G401 (cell line): ENCODE measurements around the gene SRPK2. TPM values are rescaled to one million over a fixed set of nuclear protein-coding genes. Genes with fewer than 3 reads are reported as not detected.

Experiments
- DNase-seq: peaks from one replicate; pipeline ENCODE4 v3.0.0-alpha.2; 2015; ENCODE audit warnings: low spot score
- in situ Hi-C: cut with HindIII; loops from 2 replicates; pipeline ENCODE4 v1.10.0; 2016; ENCODE audit warnings: low sequenced_read_pairs, mixed read lengths
- total RNA-seq: library from RNA; depleted of rRNA; stranded (reverse); fragments of >200 nt; shearing (Covaris generic); gene quantifications from 2 replicates; pipeline ENCODE4 v1.2.3, GENCODE V29; 2014; rRNA removed

The SRPK2 gene
- total RNA-seq, 1 experiment from 2014 or later: 63.6 TPM

DNA sequence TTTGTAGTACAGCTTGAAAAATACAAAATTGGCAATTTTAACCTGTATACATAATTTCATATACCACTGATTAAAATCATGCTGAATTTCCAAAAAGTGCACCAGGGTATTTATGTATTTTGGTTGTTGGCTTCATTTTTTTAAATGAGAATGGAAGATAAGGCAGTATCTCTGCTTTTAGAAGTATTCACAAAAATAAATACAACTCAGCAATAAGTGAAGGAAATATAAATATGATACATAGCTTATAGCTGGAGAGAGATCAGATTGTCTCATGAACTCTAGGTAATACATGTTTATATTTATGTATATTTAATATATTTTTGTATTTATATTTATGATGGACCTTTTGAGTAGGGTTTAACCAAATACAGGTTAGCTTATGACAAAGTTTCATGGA lies 293.8 kb downstream of the SRPK2 start:
- in situ Hi-C loops: no loop called here
- DNase-seq: no peak

DNA sequence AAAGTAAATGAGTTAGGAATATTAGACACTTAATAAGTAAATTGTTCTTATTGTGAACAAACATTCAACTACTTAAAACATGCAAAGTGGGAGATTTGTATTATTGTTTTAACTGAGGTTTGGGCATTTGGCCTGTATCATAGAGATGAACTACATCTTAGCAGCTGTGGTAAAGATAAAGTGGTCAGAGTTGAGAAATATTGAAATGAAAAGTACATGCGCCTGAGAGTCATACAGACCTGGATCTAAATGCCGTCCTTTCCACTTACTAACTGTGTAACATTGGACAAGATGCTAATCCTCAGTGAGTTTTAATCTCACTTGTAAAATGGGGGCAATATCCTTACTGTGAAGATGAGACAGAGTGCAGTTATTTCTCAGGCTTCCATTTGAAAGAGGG lies 300.3 kb downstream of the SRPK2 start:
- in situ Hi-C loops: no loop called here
- no peak for DNase-seq

DNA sequence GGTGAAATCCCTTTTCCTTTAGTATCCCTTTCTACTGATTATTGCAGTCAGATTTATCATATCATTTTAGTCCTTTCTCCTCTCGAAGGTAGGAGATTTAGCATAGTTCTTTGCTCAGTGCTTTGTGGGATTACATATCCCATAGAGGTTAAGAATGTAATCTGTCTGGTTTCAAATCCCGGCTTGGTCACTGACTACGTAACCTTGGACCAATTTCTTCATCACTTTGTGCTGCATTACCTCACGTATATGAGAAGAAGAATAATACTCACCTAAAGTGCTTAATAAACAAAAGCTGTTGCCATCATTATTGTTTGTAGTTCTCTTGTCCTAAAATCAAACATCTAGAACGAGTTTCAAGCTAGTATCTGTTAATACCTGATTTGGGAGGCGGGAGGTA lies 300.7 kb downstream of the SRPK2 start:
- in situ Hi-C loops: no loop called here

DNA sequence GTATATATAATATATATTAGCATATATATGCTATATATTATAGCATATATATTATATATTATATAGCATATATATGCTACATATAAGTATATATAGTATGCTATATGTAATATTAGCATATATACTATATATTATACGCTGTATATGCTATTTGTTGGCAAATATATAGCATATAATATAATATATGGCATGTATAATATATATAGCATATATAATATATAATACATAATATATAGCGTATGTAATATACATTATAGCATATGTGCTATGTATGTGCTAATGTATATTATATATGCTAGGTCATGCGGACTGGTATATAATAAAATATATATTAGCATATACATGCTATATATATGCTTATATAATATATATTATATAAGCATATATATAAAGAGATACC lies 301.9 kb downstream of the SRPK2 start:
- no peak for DNase-seq
- in situ Hi-C loops: no loop called here

More for the DNA sequence above, 300.7 kb downstream of the SRPK2 start:
- no peak for DNase-seq

DNA sequence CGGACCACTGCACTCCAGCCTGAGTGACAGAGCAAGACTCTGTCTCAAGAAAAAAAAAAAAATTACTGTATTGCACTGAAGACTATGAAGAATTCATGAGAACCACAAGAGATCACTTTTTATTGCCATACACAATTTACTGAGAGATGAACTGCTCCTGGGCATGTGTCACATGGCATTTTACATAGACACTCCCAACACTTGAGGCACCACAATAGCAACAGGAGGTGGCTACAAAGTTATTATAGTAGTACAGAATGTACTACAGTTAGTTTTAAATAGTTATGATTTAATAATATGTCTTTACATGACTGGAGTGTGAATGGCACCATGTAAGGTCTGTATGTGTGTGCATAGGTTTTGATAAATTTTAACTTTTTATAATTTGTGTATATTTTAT lies 304.1 kb downstream of the SRPK2 start:
- in situ Hi-C loops: no loop called here
- no peak for DNase-seq

DNA sequence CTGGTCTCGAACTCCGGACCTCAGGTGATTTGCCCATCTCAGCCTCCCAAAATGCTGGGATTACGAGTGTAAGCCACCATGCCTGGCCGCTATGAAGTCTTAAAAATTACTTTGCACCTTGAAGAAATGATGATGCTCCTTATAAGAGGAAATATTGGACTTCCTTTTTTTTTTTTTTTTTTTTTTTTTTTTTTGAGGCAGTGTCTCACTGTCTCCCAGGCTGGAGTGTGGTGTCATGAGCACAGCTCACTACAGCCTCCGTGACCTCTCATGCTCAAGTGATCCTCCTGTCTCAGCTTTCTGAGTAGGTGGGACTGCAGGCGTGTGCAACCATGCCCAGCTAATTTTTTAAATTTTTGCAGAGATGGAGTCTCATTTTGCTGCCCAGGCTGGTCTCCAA lies 309.4 kb downstream of the SRPK2 start:
- in situ Hi-C loops: no loop called here
- DNase-seq: no peak

DNA sequence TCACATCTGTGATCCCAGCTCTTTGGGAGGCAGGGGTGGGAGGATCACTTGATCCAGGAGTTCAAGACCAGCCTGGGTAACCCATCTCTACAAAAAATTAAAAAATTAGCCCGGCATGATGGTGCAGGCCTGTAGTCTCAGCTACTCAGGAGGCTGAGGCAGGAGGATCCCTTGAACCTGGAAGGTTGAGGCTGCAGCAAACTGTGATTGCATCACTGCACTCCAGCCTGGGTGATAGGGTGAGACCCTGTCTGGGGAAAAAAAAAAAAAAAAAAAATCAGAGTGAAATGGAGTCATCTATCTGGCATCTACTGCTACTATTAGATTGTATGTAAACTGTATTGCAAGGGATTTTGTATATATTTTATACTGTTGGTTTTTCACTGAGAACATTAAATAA lies 315.6 kb downstream of the SRPK2 start:
- in situ Hi-C loops: no loop called here
- no peak for DNase-seq

DNA sequence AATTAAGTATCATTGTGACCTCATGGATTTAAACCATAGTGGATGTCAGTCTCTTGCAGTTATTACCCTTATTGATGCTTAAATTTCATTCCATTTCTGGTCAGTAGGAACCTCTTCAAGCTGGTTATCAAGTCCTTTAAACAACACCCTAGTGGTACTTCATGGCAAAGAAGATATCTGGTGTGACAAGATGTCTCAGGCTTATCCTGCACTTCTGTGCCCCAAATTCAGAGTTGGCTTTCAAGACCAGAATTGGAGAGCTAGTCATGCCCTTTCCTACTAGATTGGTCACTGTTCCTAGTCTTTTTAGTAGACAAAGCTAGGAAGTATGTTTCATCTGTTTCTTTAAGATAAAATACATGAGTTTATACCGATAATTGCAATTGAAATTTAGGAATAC lies 319.8 kb downstream of the SRPK2 start:
- in situ Hi-C loops: no loop called here
- no peak for DNase-seq

DNA sequence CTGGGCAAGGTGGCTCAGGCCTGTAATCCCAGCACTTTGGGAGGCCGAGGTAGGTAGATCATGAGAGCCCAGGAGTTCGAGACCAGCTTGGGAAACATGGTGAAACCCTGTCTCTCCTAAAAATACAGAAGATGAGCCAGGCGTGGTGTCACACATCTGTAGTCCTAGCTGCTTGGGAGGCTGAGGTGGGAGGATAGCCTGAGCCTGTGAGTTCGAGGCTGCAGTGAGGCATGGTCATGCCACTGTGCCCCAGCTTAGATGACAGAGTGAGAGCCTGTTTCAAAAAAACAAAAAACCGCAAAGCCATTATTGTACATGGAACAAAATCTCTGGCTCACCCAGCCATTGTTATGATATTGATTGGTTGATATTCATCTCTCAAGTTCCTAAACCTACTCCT lies 321.0 kb downstream of the SRPK2 start:
- no peak for DNase-seq
- in situ Hi-C loops: no loop called here

Other genes starting within 250 kb of the SRPK2 start
- 34.0 and 48.9 TPM in 2 replicates for gene PUS7, start 133.3 kb upstream of the SRPK2 start, total RNA-seq
- gene RINT1, start 143.3 kb upstream of the SRPK2 start, total RNA-seq: 5.2 and 8.5 TPM in 2 replicates
- not detected in 2 replicates for gene EFCAB10, start 192.6 kb upstream of the SRPK2 start, total RNA-seq